NB4 (cell line): Measurements from ENCODE around the gene BBS2.

Experiments used
- DNase-seq: peaks from one replicate; pipeline ENCODE4 v3.0.0; 2010; ENCODE audit warnings: low read depth
- H3K4me3 ChIP-seq: one replicate; pipeline ENCODE4 v1.5.1; 2011; ENCODE audit warnings: mild to moderate bottlenecking, low read depth, low read length, moderate library complexity
- CTCF ChIP-seq: IDR thresholded peaks from one replicate; pipeline ENCODE4 v1.5.1; 2012; ENCODE audit warnings: low read depth, low read length
- MAX ChIP-seq: IDR thresholded peaks from 2 replicates; pipeline ENCODE4 v1.6.1; 2011; ENCODE audit warnings: low read depth, low read length
- MYC ChIP-seq: IDR thresholded peaks from 2 replicates; pipeline ENCODE4 v1.6.1; 2011; ENCODE audit warnings: low read depth, low read length
- POLR2A ChIP-seq: IDR thresholded peaks from 2 replicates; pipeline ENCODE4 v1.6.1; 2011; ENCODE audit warnings: mild to moderate bottlenecking; ENCODE audit not compliant: insufficient read length; ENCODE audit errors: extremely low read depth

BBS2 gene

GRCh38 chr16:56448005-56448404 is 71.8 kb downstream of the BBS2 start:
- no peak for TF ChIP-seq MYC
- TF ChIP-seq POLR2A: no peak
- TF ChIP-seq MAX: no peak
- no peak for TF ChIP-seq CTCF
- DNase-seq: no peak
- H3K4me3 ChIP-seq: peak overlapping the region; percentile 99

GRCh38 chr16:56447286-56447685 is 72.5 kb downstream of the BBS2 start:
- no peak for DNase-seq
- H3K4me3 ChIP-seq: peak overlapping the region; percentile 99
- TF ChIP-seq CTCF (no peak), MAX (no peak)

GRCh38 chr16:56438038-56438437 is 81.8 kb downstream of the BBS2 start:
- no peak overlapping the region for H3K4me3 ChIP-seq
- no peak for TF ChIP-seq POLR2A
- TF ChIP-seq CTCF: no peak
- TF ChIP-seq MYC: no peak
- TF ChIP-seq MAX: no peak
- no peak for DNase-seq

GRCh38 chr16:56436258-56436657 is 83.6 kb downstream of the BBS2 start:
- TF ChIP-seq MYC (no peak), CTCF (no peak), POLR2A (no peak), MAX (no peak)
- DNase-seq: no peak
- H3K4me3 ChIP-seq: no peak overlapping the region
